Globus pallidus (tissue), 1 donor: Measurements from ENCODE around the gene PDHX.

Experiments used
- DNase-seq: peaks from one replicate; pipeline ENCODE4 v3.0.0-alpha.2; 2015; ENCODE audit warnings: low spot score

The PDHX gene

DNA sequence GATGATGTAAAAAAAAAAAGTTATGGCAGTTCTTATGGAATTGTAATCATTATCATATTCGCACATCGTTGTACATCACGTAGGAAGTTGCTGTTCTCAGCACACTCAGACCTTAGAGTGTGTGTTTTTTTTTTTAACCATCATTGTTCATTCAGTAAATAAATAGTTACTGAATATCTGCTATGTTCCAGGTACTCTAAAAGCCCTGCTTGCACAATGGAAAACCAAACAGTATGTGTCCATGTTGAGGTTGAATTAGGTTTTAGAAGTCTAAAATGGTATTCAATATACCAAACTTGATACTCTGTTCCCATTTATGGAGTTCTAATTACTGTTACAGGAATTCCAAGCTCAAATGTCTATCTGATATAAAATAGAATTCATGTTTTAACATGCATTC is 41.2 kb downstream of the PDHX start:
- DNase-seq = no peak

DNA sequence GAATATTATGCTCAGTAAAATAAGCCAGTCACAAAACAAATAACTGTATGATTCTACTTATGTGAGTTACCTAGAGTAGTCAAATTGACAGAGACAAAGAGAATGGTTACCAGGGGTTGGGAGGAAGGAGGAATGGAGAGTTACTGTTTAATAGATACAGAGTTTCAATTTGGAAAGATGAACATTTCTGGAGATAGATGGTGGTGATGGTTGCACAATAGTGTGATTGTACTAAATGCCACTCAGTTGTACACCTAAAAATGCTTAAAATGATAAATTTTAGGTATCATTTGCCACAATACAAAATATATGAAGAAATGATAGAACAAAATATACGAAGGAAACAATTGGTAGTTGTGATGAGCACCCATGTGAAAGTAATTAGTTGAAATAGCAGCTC is 43.4 kb downstream of the PDHX start:
- no peak for DNase-seq

DNA sequence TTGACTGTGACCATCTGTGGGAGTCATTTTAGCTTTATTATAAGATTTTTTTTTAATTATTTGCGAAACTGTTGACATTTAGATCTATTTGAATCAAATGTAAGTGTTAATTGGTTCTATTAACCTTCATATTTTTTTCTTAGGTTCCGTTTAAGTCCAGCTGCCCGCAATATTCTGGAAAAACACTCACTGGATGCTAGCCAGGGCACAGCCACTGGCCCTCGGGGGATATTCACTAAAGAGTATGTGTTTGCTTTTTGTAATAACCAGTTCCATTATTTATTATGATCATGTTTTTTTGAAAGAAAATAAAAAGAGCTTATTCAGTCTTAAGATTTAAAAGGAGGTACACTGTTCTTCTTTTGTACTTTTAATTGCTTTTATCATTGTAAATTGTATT is 43.9 kb downstream of the PDHX start:
- peak; percentile 53 for DNase-seq

DNA sequence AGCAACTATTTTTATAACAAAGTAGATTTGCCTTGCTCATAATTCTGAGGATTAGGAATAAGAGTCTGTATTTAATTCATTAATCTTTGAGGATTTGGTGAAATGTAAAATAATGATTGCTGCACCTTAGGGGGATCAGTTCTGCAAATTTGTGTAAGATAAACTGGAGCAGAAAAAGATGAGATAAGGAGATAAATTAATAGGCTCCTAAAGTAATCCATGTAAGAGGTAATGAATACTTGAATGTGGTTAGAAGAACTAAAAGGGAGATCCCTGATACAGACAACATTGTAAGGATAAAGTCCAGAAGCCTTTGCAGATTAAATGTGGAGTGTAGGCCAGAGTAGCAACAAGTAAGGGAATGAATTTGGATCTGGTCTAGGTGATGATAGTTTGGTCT is 45.6 kb downstream of the PDHX start:
- DNase-seq = no peak

DNA sequence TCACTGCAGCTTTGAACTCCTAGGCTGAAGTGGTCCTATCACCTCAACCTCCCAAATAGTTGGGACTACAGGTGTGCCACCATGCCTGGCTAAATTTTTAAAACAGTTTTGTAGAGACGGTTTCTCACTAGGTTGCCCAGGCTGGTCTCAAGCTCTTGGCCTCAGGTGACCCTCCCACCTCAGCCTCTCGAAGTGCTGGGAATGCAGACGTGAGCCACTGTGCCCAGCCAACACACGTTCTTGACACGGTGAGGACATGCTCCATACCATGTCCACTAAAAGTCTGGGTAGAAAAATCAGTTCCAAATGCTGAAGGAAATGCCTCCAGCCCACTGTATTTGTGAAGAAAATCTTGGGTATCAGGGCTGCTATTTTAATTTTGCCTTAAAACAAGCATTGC is 46.9 kb downstream of the PDHX start:
- no peak for DNase-seq

DNA sequence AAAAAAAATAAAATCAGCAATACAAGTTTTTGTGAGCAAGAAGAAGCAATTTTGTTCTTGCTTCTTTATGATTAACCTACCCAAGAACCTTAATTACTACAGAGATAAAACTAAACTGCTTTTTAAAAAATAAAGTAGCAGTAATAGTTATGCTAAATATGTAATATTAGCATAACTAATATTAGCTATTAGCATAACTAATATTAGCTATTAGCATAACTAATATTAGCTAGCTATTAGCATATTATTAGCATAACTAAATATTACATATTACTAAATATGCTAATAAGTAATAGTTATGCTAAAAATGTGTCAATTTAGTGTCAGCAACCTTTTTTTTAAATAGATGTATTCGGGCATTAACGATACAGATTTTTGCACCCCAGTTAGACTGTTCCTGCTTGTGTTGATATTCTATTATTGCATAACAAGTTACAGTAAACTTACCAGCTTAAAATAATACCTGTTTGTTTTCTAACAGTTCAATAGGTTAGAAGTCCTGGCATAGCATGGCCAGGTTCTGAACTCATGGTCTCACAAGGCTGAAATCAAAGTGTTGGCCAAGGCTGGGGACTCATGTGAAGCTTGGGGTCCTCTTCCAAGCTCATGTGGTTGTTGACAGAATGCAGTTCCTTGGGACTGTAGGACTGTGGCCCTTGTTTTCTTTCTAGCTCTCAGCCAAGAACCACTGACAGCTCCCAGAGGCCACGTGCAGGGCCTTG is 48.4 kb downstream of the PDHX start:
- DNase-seq = no peak

DNA sequence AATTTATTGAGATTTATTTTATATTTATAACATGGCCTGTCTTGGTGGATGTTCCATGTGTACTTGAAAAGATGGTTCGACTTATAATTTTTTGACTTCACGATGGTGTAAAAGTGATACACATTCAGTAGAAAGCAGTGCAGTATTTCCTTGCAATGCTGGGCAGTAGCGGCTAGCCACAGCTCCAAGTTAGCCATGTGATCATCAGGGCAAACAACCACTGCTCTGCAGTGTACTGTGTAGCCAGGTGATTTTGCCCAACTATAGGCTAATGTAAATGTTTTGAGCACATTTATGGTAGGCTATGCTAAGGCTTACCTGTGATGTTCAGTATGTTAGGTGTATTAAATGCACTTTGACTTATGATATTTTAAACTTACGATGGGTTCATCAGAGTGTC is 52.4 kb downstream of the PDHX start:
- no peak for DNase-seq

DNA sequence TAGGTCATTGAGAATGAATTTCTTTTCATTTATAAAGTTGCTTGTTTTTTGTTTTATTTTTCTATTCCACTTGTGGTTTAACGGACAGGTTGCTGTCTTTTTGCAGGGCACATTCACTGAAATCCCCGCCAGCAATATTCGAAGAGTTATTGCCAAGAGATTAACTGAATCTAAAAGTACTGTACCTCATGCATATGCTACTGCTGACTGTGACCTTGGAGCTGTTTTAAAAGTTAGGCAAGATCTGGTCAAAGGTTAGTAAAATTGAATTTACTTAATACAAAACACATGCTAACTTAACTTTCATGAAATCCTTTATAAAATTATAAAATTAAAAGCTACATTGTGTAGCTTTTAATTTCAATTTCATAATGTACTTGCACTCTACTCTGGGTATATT is 53.6 kb downstream of the PDHX start:
- DNase-seq = no peak

DNA sequence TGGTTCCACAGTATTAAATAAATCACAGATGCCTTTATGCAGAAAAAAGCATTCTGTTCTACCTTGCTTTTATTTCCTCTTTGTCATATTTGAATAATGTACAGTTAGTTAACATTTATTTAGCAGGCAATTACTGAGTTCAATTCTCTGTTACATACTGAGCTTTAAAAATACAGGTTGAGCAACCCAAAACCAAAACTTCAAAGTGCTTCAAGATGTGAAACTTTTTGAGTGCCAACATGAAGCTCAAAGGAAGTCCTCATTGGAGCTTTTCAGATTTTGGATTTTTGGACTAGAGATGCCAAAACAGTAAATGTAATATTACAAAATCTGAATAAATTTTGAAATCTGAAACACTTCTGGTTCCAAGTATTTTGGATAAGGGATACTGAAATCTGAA is 54.1 kb downstream of the PDHX start:
- DNase-seq = no peak

DNA sequence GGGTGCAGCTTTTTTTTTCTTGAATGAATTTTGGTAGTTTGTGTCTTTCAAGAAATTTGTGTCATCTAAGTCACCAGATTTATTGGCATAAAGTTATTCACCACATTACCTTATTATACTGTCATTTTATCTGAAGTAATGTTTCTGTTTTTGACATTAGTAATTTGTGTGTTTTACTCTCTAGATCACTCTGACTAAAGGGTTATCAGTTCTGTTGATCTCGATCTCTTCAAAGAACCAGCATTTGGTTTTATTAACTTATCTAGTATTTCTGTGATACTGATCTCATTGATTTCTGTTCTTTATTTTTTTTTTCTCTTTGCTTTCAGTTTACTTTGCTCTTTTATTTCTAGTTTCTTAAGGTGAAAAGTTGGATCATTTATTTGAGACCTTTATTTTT is 55.5 kb downstream of the PDHX start:
- no peak for DNase-seq

DNA sequence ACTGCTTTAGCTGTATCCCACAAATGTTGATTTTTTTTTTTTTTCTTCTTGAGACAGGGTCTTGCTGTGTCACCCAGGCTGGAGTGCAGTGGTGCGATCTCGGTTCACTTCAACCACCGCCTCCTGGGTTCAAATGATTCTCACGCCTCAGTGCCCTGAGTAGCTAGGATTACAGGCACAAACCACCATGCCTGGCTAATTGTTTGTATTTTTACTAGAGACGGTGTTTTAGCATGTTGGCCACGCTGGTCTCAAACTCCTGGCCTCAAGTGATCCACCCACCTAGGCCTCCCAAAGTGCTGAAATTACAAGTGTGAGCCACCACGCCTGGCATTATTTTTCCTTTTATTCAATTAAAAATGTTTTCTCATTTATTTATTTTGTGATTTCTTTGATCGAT is 55.9 kb downstream of the PDHX start:
- DNase-seq = no peak

DNA sequence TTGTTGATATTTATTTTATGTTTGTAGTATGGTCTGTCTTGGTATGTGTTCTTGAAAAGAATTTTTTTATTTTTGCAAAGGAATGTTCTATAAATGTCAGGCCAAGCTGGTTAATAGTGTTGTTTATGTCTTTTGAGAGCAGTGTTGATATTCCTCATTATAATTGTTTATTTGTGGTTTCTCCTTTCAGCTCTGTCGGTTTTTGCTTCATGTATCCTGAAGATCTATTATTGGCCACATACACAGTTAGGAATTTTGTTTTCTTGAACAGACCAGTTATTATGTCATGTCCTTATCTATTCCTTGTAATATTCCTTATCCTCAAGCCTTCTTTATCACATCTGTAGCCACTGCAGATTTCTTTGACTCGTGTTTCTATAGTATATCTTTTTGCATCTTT is 56.5 kb downstream of the PDHX start:
- no peak for DNase-seq

DNA sequence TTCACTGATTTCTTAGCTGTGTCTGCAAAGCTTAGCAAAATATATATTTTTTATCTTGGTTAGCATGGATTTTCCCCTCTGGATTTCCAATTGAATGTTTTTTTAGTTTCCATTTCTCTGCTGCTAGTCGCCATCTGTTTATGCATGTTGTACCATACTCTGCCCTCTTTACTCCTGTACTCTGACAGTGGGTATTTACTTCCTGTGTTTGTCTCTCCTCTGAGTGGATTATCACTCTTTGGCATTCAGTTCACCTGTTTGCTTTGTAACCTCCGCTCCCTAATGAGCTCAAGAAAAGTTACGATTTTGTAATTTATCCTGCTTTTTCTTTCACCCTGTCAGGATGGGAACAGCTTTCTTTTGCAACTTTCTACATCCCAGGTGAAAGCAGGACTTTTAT is 59.1 kb downstream of the PDHX start:
- DNase-seq = no peak

DNA sequence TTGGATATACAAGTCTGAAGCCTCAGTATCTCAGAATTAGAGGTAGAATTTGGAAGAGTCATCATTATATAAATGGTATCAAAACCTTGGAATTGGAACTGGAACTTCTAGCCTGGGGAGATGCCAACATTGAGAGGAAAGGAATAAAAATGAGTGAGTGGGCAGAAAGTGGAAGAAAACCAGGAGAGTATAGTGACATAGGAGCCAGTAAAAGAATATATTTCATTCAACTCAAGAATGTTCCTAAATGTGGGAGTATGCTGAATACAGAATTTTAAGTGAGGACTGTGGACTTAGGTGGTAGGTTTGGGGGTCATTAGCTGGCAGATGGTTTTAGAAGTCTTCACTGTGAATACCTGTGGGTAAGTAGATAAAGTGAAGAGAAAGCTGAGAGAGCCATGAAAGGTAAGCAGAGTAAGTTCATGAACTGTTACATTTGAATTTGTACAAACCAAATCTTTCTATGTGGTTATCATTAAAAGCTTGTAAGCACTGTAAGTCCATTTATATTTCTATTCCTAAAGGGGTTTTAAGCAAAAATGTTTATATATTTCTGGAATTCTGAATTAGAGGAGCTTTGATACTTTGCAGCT is 60.2 kb downstream of the PDHX start:
- DNase-seq = no peak

DNA sequence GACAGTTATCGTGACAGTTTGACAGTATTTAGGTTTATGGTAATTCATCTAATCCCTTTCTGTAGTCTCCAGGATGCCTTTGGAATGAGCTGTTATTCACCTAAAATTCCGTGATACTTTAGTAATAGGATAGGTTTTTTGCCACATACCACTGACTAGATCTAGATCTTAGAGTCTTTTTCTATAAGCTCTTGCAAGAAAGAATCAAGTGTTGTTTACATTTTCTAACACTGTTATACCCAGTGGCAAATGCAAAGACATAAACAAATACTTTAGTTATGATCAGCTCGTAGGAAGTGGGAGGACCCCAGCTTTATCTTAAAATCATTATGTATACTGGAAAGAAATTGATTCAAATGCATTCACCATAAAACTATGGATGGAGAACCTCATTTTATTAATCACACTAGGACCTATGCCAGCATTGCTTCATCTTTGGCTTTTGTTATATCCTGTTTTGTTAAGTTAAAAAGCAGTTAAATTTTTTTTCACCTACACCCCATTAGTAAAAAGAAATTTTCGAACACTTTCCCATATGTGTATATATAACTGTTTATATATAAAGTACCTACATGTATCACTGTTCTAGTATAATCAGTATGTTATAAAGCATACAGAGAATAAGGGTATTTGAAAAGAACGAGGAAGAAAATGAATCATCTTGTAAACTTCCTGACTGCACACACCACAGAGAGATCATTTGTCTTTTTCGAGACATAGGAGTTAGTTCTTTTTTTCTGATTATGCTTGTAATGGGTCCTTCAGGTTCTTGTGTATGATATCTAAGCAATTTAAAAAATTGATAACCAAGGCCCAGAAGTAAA is 60.9 kb downstream of the PDHX start:
- DNase-seq = no peak

DNA sequence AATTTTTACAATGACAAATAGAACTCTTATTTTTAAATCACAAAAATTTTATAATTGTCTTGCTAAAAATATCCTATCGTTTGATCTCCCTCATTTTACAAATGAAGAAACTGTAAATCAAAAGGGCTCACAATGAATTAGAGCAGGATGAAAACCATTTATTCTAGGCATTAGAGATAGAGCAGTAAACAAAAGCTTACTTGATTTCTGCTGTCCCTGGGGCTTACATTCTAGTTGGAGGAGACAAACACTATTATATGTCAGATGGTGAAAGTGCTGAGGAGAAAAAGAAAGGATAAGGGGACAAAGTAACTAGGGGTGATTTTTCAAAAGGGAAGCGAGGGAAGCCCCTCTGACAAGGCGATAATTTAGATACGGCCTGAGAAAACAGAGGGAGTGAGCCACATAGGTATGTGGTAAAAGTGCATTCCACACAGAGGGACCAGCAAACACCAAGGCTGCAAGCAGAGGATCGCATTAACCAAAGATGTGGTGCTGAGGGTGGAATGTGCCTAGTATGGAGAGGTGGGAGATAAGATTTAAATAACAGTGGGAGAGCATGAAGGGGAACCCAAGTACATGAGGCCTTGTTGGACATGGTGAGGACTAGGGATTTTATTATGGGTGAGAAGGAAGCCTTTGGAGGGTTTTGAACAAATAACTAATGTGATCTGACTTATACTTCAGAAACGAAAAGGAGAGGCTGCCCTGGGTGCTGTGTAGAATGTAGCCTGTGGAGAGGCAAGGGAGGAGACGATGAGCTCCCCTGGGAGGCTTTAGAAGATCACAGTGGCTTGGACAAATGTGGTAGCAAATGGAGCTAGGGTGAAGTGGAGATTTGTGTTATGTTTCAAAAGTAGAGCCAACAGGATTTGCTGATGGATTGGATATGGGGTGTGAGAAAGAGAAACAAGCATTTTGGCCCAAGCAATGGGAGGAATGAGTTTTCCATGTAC is 62.1 kb downstream of the PDHX start:
- no peak for DNase-seq

DNA sequence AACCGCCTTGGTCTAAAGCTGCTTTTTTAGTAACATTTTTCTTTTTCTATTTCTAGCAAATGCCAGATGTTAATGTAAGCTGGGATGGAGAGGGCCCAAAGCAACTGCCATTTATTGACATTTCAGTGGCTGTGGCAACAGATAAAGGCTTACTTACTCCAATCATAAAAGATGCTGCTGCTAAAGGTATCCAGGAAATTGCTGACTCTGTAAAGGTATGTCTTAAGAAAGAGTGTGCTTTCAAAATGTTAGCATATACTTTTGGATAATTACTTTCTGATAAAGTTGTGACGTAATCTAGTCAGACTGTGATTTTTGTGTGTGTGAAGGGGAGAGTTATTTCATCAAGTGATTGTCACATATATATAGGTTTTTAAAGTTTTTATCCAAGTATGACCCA is 68.1 kb downstream of the PDHX start:
- no peak for DNase-seq

DNA sequence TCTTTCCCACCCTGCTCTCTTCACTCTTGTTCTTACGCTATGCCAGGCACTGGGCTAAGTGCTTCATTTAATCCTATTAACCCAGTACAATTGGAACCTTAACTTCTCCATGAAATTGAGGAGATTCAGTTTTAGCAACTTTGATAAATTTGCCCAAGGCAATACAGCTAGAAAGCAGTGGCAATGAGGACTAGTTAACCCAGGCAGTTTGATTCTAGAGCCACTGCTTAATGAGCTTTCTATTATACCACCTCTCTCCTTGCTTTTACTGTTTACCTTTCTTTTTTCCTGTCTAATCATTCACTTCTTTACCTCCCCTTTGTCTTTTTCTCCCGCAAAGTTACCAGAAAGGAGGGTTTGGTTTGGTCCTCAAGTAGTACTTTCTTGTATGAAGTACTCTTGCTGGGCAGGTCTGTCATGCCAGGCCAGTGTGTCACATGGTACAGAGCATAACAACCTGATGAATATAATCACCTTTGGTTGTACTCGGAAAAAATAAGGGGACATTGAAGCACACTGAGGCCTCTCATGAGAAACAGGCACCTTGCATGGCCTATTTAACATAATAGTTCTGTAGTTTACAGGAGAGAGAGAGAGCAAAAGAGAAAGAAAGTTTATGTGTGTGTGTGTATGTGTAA is 70.6 kb downstream of the PDHX start:
- no peak for DNase-seq

DNA sequence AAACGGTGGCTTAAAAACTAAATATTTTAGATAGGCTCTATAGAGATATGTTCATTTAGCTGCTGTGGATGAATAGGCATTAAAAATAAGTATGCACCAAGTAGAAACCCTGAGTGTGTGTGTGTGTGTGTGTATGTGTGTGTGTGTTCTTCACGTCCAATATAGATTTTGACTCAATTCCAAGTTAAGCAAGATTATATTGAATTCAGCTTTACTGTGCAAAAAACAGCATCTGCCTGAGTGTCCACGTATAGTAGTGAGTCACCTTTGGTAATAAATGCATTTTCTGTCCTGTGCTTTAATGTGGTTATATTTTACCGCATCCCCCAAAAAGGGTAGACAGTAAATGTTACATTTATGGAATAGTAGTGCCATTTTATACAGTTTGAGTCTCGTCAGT is 71.2 kb downstream of the PDHX start:
- no peak for DNase-seq

DNA sequence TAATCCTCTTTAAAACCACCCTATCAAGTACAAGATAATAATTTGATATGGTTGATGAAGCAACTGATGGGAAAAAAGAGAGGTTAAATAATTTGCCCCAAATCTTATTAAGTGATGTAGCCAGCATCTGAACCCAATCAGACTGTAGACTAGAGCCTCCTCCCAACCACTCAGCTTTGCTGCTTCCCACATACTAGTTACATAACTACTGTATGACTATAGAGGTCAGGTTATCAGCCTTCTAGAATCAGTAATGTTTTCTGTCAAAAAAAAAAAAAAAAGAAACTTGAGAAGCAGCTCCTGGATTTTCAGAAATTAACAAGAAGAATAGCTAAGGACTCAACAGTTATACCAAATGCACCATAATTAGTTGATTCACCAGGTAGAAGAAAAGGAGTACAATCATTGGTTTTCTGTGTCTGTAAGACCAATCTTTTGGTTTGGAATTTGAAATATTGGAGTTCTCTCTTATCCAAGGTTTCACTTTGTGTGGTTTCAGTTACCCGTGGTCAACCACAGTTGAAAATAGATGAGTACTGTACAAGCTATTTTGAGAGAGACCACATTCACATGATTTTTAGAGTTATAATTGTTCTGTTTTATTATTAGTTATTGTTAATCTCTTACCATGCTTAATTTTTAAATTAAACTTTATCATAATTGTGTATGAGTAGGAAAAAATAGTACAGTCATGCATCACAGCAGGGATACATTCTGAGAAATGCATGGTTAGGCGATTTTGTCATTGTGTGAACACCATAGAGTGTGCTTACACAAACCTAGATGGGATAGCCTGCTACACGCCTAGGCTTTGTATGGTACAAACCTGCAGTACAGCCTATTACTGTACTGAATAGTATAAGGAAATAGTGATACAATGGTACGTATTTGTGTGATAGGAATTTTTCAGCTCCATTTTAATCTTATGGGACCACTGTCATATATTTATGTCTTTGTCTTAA is 72.2 kb downstream of the PDHX start:
- no peak for DNase-seq

DNA sequence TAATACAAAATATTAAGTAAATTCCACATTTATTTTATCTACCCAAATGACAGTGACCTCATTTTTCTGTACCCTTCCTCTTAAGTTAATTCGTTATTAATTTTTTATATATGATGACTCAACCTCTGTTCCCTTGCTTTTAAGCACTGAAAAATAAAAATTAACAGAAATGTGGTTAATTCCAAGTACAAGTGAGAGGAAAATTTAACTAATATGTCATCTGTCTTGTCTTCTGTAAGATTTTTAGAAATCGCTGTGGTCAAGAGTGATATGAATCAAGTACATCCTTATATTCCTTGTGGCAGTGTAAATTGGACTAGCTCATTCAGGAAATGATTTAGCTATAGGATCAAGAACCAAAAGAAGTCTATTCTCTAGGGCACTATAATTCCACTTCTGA is 74.5 kb downstream of the PDHX start:
- DNase-seq = no peak
